Measurements from ENCODE around the gene ZNF77. TPM values are rescaled to one million over a fixed set of nuclear protein-coding genes. Genes with fewer than 3 reads are reported as not detected.
A peak's percentile ranks its signal among the peaks of the same experiment; 100 is the strongest.
"Not testable (repeated sequence)": the region's sequence is repeated elsewhere in the genome, so short reads cannot be mapped to it uniquely, and the experiment has no call there.

ZNF77 gene
- total RNA-seq, 1 donor from 2014 or later: 3.2 TPM

DNA sequence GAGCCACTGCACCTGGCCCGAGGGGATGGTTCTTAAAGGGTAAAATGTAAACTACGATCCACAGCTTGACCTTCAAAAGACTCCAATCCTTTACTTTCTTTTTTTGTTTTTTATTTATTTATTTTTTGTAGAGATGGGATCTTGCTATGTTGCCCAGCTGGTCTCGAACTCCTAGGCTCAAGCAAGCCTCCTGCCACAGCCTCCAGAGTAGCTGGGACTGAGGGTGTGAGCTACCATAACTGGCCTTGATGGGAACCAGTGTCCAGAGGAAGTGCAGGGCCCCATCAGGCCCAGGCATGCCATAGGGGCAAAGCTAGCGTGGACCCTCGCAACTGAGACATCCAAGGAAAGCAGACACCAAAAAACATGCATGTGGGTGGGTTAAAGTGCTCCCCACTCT, 18.4 kb upstream of the ZNF77 start:
- DNase-seq (ENCODE audit: low spot score): no peak
- Mint-ChIP-seq H3K9me3 (no peaks in the 10 kb centered on the region), H3K4me3 (no peak overlapping the region), H3K27ac (no peak overlapping the region), H3K4me1 (ENCODE audit: low read depth) (peaks cover 6% of the 10 kb centered on the region), H3K36me3 (ENCODE audit: low read depth) (no peaks in the 10 kb centered on the region), H3K27me3 (ENCODE audit: insufficient read depth) (no peaks in the 10 kb centered on the region)
- intact Hi-C loops (cut with micrococcal nuclease): loop anchor here (2.0 kb wide), 1 partner anchor 14 kb away; the partner anchor contains the start of gene TLE6

DNA sequence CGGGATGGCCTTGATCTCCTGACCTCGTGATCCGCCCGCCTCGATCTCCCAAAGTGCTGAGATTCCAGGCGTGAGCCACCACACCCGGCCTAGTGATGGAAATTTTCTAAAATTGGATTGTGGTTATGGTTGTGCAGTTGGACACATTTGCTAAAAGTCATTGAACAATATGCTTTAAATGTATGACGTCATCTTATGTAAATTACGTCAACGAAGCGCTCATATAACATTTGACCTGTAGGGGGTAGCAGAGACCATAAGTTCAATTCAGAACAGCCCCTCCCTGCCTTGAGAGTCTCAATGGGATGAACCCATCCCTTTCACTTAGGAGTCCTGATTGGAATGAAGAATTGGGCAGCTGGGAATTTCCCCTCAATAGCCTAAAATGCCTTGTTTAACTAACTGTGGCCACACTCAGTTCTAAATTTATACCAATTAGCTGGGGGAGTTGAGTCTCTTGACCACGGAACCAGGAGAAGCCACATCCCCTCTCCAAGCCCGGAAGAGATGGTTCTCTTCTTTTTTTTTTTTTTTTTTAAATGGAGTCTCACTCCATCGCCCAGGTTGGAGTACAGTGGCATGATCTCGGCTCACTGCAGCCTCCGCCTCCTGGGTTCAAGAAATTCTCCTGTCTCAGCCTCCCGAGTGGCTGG, 17.4 kb upstream of the ZNF77 start:
- no peak overlapping the region for H3K4me3 Mint-ChIP-seq
- no peak overlapping the region for H3K27ac Mint-ChIP-seq
- H3K36me3 Mint-ChIP-seq (ENCODE audit: low read depth): no peaks in the 10 kb centered on the region
- H3K9me3 Mint-ChIP-seq: no peaks in the 10 kb centered on the region
- H3K4me1 Mint-ChIP-seq (ENCODE audit: low read depth): peaks cover 6% of the 10 kb centered on the region
- intact Hi-C loops (cut with micrococcal nuclease): loop anchor here (1.0 to 2.0 kb wide), 5 partner anchors 15 to 248 kb away; partner anchors contain the start of gene TLE6
- peak; percentile 57 for DNase-seq (ENCODE audit: low spot score)
- no peaks in the 10 kb centered on the region for H3K27me3 Mint-ChIP-seq (ENCODE audit: insufficient read depth)

DNA sequence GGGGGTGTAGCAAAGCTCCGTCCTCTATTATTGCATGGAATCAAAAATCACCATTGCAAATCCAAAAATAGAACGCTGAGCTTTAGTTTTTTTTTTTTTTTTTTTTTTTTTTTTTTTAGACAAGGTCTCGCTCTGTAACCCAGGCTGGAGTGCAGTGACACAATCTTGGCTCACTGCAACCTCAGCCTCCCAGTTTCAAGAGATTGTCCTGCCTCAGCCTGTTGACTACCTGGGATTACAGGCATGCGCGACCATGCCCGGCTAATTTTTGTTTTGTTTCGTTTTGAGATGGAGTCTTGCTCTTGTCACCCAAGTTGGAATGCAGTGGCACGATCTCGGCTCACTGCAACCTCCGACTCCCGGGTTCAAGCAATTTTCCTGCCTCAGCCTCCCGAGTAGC, 15.3 kb upstream of the ZNF77 start:
- Mint-ChIP-seq H3K4me3 (no peak overlapping the region), H3K36me3 (ENCODE audit: low read depth) (no peaks in the 10 kb centered on the region), H3K27ac (no peak overlapping the region), H3K27me3 (ENCODE audit: insufficient read depth) (no peaks in the 10 kb centered on the region), H3K4me1 (ENCODE audit: low read depth) (peaks cover 6% of the 10 kb centered on the region), H3K9me3 (no peaks in the 10 kb centered on the region)
- intact Hi-C loops (cut with micrococcal nuclease): no loop called here
- DNase-seq (ENCODE audit: low spot score): no peak

DNA sequence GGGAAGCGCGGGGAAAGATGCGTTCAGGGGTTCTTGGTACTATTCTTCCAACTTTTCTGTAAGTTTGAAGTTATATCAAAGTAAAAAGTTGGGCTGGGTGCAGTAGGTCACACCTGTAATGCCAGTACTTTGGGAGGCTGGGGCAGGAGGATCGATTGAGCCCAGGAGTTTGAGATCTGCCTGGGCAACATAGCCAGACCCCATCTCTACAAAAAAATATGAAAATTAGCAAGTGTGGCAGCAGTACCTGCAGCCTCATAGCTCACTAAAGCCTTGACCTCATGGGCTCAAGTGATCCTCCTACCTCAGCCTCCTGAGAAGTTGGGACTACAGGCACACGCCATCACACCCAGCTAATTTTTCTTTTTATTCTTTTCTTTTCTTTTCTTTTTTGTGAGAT, 12.4 kb upstream of the ZNF77 start:
- Mint-ChIP-seq H3K4me3 (no peak overlapping the region), H3K9me3 (no peaks in the 10 kb centered on the region), H3K27me3 (ENCODE audit: insufficient read depth) (no peaks in the 10 kb centered on the region), H3K4me1 (ENCODE audit: low read depth) (peaks cover 3% of the 10 kb centered on the region), H3K36me3 (ENCODE audit: low read depth) (no peaks in the 10 kb centered on the region), H3K27ac (no peak overlapping the region)
- no peak for DNase-seq (ENCODE audit: low spot score)
- intact Hi-C loops (cut with micrococcal nuclease): no loop called here

DNA sequence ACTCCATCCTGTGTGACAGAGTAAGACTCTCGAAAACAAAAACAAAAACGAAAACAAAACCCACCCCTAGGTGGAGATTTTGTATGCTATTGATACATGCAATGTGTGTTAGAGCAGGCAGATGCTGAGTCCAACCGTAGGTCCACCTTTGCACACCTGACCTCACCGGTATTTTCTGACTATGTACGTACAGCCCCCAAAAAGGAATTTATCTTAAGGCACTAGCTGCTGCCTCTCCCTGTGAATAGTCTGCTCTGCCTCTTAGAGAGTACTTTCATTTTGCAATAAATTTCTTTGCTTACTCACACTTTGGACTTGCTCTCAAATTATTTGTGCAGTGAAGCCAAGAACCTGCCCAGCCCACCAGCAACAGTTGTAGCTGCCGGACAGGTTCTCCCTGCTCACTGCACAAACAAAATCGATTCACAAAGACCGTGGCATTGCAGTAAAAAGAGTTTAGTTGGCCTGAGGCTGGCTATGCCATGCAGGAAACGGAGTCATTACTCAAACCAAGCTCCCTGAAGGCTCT, 8.2 kb upstream of the ZNF77 start:
- H3K4me3 Mint-ChIP-seq: no peak overlapping the region
- no peak overlapping the region for H3K27ac Mint-ChIP-seq
- peaks cover 4% of the 10 kb centered on the region for H3K36me3 Mint-ChIP-seq (ENCODE audit: low read depth)
- H3K27me3 Mint-ChIP-seq (ENCODE audit: insufficient read depth): no peaks in the 10 kb centered on the region
- no peaks in the 10 kb centered on the region for H3K9me3 Mint-ChIP-seq
- intact Hi-C loops (cut with micrococcal nuclease): loop anchor here (5.0 kb wide), 1 partner anchor 209 kb away; no protein-coding TSS in a partner anchor
- H3K4me1 Mint-ChIP-seq (ENCODE audit: low read depth): peaks cover 20% of the 10 kb centered on the region
- DNase-seq (ENCODE audit: low spot score): no peak

DNA sequence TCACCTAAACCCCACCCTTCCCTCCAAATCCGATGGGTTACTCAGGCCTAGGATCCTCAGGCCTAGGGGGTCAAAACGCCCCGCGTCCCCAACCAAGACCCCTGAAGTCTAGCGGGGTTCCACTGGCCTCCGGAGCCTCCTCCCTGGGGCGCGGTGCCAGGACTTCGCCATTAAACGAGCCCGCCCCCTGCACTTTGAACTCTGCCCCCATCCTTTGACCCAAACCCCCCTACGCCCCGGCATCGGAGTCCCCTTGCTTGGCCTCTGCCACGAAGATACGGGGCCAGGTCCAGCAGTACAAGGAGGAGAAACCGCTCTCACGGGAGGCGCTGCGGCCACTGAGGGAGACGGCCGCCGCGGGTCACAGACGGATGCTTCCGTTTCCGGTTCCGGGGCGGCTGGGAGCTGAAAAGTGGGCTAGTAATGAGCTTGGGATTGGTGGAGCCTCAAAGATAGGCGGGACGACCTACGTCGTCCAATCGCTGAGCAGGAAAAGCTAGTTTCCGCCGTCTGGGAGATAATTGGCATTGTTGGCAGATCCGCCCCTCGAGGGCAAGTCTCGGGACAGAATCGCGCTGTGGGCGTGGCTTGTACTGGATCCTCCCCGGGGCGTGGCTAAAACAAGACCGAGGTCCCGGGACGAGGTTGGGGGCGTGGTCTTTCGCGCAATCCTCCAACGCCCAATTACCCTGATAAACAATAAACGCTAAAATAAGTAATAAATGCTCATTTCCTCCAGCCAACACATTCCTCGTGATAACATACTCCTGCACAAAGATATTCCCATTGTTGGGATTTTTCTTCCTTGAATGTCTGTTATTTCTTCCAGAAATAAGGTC, 5.7 kb upstream of the ZNF77 start:
- Mint-ChIP-seq H3K4me1 (ENCODE audit: low read depth) (peaks cover 20% of the 10 kb centered on the region), H3K27ac (peak overlapping the region; percentile 90), H3K9me3 (peaks cover 3% of the 10 kb centered on the region), H3K36me3 (ENCODE audit: low read depth) (peaks cover 6% of the 10 kb centered on the region), H3K27me3 (ENCODE audit: insufficient read depth) (no peaks in the 10 kb centered on the region), H3K4me3 (peak overlapping the region; percentile 95)
- DNase-seq (ENCODE audit: low spot score): peak; percentile 99
- intact Hi-C loops (cut with micrococcal nuclease): loop anchor here (1.0 to 5.0 kb wide), 11 partner anchors 27 to 485 kb away; partner anchors contain the start of genes NCLN, SGTA, TLE5 and TLE6

DNA sequence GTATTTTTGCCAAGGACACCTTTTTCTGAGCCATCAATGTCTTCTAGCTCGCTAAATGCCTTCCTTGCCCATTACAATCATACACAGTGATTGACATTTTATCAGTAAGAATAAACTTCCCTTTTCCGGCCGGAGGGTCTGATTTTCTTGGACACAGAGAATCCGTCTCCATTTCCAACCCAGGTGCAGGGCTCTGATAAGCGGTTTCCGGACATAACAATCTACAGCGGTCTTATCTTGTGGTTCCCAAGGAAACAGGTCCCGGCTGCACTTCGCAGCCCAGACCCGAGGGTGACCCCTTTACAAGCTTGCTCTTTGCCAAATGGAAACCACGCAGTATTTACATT, 5.1 kb upstream of the ZNF77 start:
- Mint-ChIP-seq H3K27me3 (ENCODE audit: insufficient read depth) (no peaks in the 10 kb centered on the region), H3K9me3 (peaks cover 3% of the 10 kb centered on the region), H3K27ac (peak overlapping the region; percentile 90), H3K4me1 (ENCODE audit: low read depth) (peaks cover 20% of the 10 kb centered on the region), H3K36me3 (ENCODE audit: low read depth) (peaks cover 6% of the 10 kb centered on the region), H3K4me3 (peak overlapping the region; percentile 95)
- intact Hi-C loops (cut with micrococcal nuclease): loop anchor here (1.0 to 5.0 kb wide), 10 partner anchors 27 to 485 kb away; partner anchors contain the start of genes NCLN, SGTA, TLE5 and TLE6
- no peak for DNase-seq (ENCODE audit: low spot score)

DNA sequence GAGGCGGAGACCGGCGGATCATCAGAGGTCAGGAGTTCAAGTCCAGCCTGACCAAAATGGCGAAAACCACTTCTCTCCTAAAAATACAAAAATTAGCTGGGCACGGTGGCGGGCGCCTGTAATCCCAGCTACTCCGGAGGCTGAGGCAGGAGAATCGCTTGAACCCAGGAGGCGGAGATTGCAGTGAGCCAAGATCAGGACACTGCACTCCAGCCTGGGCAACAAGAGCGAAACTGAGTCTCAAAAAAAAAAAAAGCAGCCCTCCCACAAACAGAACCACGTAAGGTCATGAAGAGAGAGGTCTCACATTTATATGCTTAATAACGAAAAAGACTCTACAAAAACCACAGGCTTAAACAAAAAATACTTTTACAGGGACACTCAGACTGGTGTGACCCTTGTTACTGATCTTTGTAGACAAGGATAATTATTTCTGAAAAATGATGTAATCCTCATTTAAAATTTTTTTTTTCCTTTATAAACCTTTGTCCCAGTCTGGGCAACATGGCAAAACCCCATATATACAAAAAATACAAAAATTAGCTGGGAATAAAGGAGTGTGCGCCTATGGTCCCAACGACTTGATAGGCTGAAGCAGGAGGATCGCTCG, 909 bp upstream of the ZNF77 start:
- H3K4me3 Mint-ChIP-seq: peak overlapping the region; percentile 93
- H3K9me3 Mint-ChIP-seq: peaks cover 3% of the 10 kb centered on the region
- intact Hi-C loops (cut with micrococcal nuclease): no loop called here
- H3K27me3 Mint-ChIP-seq (ENCODE audit: insufficient read depth): no peaks in the 10 kb centered on the region
- peak overlapping the region; percentile 97 for H3K27ac Mint-ChIP-seq
- DNase-seq (ENCODE audit: low spot score): no peak
- H3K4me1 Mint-ChIP-seq (ENCODE audit: low read depth): peaks cover 22% of the 10 kb centered on the region
- H3K36me3 Mint-ChIP-seq (ENCODE audit: low read depth): peaks cover 9% of the 10 kb centered on the region

DNA sequence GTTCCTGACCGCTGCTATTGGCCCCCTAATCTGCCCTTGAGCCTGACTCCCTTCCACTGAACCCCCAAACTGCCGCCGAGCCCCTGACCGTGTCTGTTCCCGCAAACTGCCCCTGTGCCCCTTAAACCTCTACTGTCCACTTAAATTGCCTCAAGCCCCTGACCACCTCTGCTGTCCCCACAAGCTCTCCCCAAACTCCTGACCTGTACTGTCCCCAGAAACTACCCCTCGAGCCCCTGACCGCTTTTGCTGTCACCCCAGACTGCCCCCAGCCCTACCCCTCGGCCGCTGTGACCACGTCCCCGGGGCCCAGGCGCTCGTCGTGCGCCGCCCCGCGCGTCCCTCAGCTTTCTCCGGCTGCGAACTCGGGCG, 382 bp downstream of the ZNF77 start:
- H3K27ac Mint-ChIP-seq: peak overlapping the region; percentile 40

DNA sequence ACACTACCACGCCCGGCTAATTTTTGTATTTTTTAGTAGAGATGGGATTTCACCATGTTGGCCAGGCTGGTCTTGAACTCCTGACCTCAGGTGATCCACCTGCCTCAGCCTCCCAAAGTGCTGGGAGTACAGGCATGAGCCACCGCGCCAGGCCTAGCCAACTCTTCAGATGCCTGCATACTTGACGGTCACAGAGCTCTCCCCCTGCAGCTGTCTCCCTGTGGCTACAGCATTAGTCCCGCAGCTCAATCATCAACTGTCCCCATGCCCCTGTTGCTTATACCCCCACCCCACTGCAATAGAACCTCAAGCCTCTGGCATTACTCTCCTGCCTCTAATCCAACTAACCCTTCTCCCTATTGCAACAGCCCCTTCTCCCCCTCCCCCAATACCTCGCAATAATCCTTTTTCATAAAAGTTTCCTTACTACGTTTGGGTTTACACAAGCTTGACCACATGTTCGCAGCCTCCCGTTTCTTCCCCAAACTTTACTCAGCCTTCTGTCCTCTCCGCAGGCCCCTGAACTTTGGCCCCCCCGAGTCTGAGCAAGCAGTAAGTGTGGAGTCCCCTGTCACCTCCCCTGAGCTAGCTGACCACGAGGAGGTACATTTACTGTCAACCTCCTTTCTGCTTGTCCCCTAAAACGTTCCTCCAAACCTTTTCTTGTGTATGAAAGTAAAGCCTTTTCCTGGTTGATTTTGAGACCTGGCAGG, 1.7 kb downstream of the ZNF77 start:
- intact Hi-C loops (cut with micrococcal nuclease): no loop called here
- no peak overlapping the region for H3K27ac Mint-ChIP-seq
- H3K4me1 Mint-ChIP-seq (ENCODE audit: low read depth): peaks cover 6% of the 10 kb centered on the region
- no peaks in the 10 kb centered on the region for H3K27me3 Mint-ChIP-seq (ENCODE audit: insufficient read depth)
- peak overlapping the region; percentile 53 for H3K4me3 Mint-ChIP-seq
- peaks cover 7% of the 10 kb centered on the region for H3K9me3 Mint-ChIP-seq
- DNase-seq (ENCODE audit: low spot score): no peak
- H3K36me3 Mint-ChIP-seq (ENCODE audit: low read depth): peaks cover 15% of the 10 kb centered on the region

More for the DNA sequence above, 382 bp downstream of the ZNF77 start:
- H3K4me1 Mint-ChIP-seq (ENCODE audit: low read depth): peaks cover 10% of the 10 kb centered on the region
- no peaks in the 10 kb centered on the region for H3K27me3 Mint-ChIP-seq (ENCODE audit: insufficient read depth)
- peak overlapping the region; percentile 93 for H3K4me3 Mint-ChIP-seq
- peaks cover 11% of the 10 kb centered on the region for H3K36me3 Mint-ChIP-seq (ENCODE audit: low read depth)
- no peak for DNase-seq (ENCODE audit: low spot score)
- intact Hi-C loops (cut with micrococcal nuclease): no loop called here
- H3K9me3 Mint-ChIP-seq: peaks cover 3% of the 10 kb centered on the region

DNA sequence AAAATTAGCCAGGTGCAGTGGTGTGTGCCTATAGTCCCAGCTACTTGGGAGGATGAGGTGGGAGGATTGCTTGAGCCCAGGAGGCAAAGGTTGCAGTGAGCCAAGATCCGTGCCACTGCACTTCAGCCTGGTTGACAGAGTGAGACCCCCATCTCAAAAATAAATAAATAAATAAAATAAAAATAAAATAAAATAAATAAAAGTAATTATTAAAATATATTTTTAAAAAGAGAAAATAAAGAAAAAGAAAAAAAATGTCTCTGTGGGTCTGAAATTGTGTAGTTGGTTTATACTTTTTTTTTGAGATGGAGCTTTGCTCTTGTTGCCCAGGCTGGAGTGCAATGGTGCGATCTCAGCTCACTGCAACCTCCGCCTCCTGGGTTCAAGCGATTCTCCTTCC, 8.9 kb downstream of the ZNF77 start:
- H3K9me3 Mint-ChIP-seq: peaks cover 42% of the 10 kb centered on the region
- H3K4me3 Mint-ChIP-seq; H3K27ac Mint-ChIP-seq; H3K27me3 Mint-ChIP-seq (ENCODE audit: insufficient read depth); DNase-seq (ENCODE audit: low spot score); intact Hi-C loops (cut with micrococcal nuclease); H3K4me1 Mint-ChIP-seq (ENCODE audit: low read depth): not testable (repeated sequence)
- H3K36me3 Mint-ChIP-seq (ENCODE audit: low read depth): peaks cover 54% of the 10 kb centered on the region

DNA sequence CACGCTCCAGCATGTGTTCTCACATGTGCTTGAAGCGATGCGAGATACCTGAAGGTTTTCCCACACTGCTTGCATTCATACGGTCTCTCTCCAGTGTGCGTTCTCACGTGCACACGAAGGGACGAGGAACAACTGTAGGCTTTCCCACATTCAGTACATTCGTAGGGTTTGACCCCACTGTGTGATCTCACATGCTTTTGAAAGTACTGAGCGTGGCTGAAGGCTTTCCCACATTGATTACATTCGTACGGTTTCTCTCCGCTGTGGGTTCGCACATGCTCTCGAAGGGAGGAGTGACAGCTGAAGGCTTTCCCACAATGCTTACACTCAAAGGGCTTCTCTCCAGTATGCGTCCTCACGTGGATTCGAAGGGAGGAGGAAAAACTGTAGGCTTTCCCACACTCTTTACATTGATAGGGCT, 11.3 kb downstream of the ZNF77 start:
- H3K36me3 Mint-ChIP-seq (ENCODE audit: low read depth): peaks cover 52% of the 10 kb centered on the region
- intact Hi-C loops (cut with micrococcal nuclease): no loop called here
- H3K27ac Mint-ChIP-seq: no peak overlapping the region
- peaks cover 47% of the 10 kb centered on the region for H3K9me3 Mint-ChIP-seq
- H3K4me1 Mint-ChIP-seq (ENCODE audit: low read depth): no peaks in the 10 kb centered on the region
- H3K4me3 Mint-ChIP-seq: no peak overlapping the region
- H3K27me3 Mint-ChIP-seq (ENCODE audit: insufficient read depth): no peaks in the 10 kb centered on the region
- no peak for DNase-seq (ENCODE audit: low spot score)

Measured in activated T-helper 1 cell treated with anti-CD3 and anti-CD28 coated beads, Interleukin-12 subunit alpha, Interleukin-12 subunit beta, Interleukin-2, Interleukin-4 antibody, amounts not matched to agents 30 ng/mL and 10 ng/mL and 1 ng/mL, durations not matched to agents 14 hours and 24 hours and 36 hours (primary cell).